KMS-11 (cell line): ENCODE measurements around the gene ITGAX.

Experiments used
- H2AFZ ChIP-seq: fragments of 200-600 bp; sonication (generic); 2 replicates; pipeline ENCODE4 v1.6.1; 2016; ENCODE audit warnings: antibody characterized with exemption, mixed run types, low read depth
- H3K27ac ChIP-seq: fragments of 200-600 bp; sonication (generic); 2 replicates; pipeline ENCODE4 v1.6.1; 2016; ENCODE audit warnings: mild to moderate bottlenecking, mixed run types
- H3K27me3 ChIP-seq: fragments of 200-600 bp; sonication (generic); 2 replicates; pipeline ENCODE4 v1.6.1; 2017; ENCODE audit warnings: mild to moderate bottlenecking, low read depth, mixed run types, moderate library complexity; ENCODE audit not compliant: insufficient read depth
- H3K36me3 ChIP-seq: fragments of 200-600 bp; sonication (generic); 2 replicates; pipeline ENCODE4 v1.6.1; 2017; ENCODE audit warnings: mild to moderate bottlenecking, mixed run types; ENCODE audit not compliant: insufficient read depth
- H3K4me1 ChIP-seq: fragments of 200-600 bp; sonication (generic); 2 replicates; pipeline ENCODE4 v1.6.1; 2016; ENCODE audit warnings: mild to moderate bottlenecking, low read depth, mixed run types; ENCODE audit not compliant: poor library complexity, severe bottlenecking
- H3K4me2 ChIP-seq: fragments of 200-600 bp; sonication (generic); 2 replicates; pipeline ENCODE4 v1.7.0; 2016; ENCODE audit warnings: mild to moderate bottlenecking, mixed run types
- H3K4me3 ChIP-seq: fragments of 200-600 bp; sonication (generic); IDR thresholded peaks from 2 replicates; pipeline ENCODE4 v1.6.1; 2017; ENCODE audit warnings: low read depth, low read length, mixed read lengths; ENCODE audit not compliant: insufficient read depth
- H3K79me2 ChIP-seq: fragments of 200-600 bp; sonication (generic); 2 replicates; pipeline ENCODE4 v1.6.1; 2016; ENCODE audit warnings: low read depth, mixed run types; ENCODE audit not compliant: insufficient read depth
- H3K9ac ChIP-seq: fragments of 200-600 bp; sonication (generic); 2 replicates; pipeline ENCODE4 v1.6.1; 2016; ENCODE audit warnings: mild to moderate bottlenecking, mixed run types
- H4K20me1 ChIP-seq: fragments of 200-600 bp; sonication (generic); 2 replicates; pipeline ENCODE4 v1.6.1; 2016; ENCODE audit warnings: mild to moderate bottlenecking, mixed run types; ENCODE audit not compliant: insufficient read depth
- CTCF ChIP-seq: fragments of 200-600 bp; sonication (generic); conservative IDR thresholded peaks from 2 replicates; pipeline ENCODE4 v1.6.1; 2017; ENCODE audit warnings: low read depth, mild to moderate bottlenecking, antibody characterized with exemption, low read length, moderate library complexity, mixed read lengths

The ITGAX gene

DNA sequence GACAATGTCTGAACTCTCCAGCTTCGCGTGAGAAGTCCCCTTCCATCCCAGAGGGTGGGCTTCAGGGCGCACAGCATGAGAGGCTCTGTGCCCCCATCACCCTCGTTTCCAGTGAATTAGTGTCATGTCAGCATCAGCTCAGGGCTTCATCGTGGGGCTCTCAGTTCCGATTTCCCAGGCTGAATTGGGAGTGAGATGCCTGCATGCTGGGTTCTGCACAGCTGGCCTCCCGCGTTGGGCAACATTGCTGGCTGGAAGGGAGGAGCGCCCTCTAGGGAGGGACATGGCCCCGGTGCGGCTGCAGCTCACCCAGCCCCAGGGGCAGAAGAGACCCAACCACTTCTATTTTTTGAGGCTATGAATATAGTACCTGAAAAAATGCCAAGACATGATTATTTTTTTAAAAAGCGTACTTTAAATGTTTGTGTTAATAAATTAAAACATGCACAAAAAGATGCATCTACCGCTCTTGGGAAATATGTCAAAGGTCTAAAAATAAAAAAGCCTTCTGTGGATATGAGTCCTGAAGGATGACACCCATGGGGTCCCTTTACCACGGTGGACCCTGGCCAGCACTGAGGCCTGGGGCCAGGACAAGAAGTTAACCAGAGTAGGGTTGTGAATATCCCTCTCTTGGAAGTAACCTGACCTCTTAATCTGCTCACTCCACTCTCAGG lies 27.6 kb downstream of the ITGAX start:
- no peak; the same call in 1 of the 2 replicates for TF ChIP-seq CTCF
- Histone ChIP-seq H3K36me3 (no peaks in the 10 kb centered on the region), H3K4me3 (no peak overlapping the region), H2AFZ (no peak overlapping the region), H3K79me2 (no peaks in the 10 kb centered on the region), H3K9ac (no peak overlapping the region), H3K4me1 (no peaks in the 10 kb centered on the region), H3K27ac (no peak overlapping the region), H4K20me1 (no peaks in the 10 kb centered on the region), H3K4me2 (no peak overlapping the region), H3K27me3 (no peaks in the 10 kb centered on the region)

GRCh38 chr16:31385680-31386079 lies 30.7 kb downstream of the ITGAX start:
- Histone ChIP-seq H2AFZ (no peak overlapping the region), H3K4me3 (no peak overlapping the region), H3K79me2 (no peaks in the 10 kb centered on the region), H3K9ac (no peak overlapping the region), H3K27me3 (no peaks in the 10 kb centered on the region), H3K4me2 (no peak overlapping the region), H3K27ac (no peak overlapping the region), H3K36me3 (no peaks in the 10 kb centered on the region), H3K4me1 (no peaks in the 10 kb centered on the region), H4K20me1 (no peaks in the 10 kb centered on the region)
- TF ChIP-seq CTCF: no peak

DNA sequence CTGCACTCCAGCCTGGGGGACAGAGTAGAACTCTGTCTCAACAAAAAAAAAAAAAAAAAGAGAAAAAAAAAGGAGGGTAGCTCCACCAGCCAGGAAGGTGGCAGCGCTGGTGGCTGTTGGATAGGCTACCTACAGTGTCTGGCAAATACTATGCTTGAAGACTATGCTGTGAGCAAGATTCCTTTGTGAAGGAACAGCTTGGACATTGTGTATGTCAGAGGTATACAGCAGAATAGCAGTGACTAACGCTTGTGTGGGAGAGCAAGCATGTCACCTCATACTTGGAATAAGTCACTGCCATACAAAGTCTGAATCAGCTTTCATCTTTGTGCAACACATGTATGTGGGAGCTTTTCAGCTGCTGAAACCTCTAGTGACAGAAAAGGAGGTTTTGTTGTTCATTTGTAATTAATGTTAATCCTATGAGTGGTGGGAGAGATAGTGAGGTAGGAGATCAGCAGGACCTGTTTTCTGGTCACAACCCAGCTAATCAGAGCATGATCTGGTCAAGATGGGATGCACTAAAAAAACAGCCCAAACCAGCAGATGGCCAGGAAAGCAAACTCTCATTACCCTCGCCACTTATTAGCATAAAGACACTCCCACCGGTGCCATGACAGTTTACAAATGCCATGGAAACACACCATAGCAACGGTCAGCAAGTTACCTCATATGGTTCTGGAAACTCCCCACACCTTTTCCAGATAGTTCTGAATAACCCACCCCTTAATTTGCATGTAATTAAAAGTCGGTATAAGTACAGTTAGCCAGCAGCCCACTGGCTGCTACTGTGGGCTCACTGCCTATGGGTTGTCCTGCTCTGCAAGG lies 31.4 kb downstream of the ITGAX start:
- Histone ChIP-seq H3K36me3 (no peaks in the 10 kb centered on the region), H3K4me3 (no peak overlapping the region), H2AFZ (no peak overlapping the region), H3K4me1 (no peaks in the 10 kb centered on the region), H3K9ac (no peak overlapping the region), H3K4me2 (no peak overlapping the region), H3K79me2 (no peaks in the 10 kb centered on the region), H3K27ac (no peak overlapping the region), H3K27me3 (no peaks in the 10 kb centered on the region), H4K20me1 (no peaks in the 10 kb centered on the region)
- no peak for TF ChIP-seq CTCF

DNA sequence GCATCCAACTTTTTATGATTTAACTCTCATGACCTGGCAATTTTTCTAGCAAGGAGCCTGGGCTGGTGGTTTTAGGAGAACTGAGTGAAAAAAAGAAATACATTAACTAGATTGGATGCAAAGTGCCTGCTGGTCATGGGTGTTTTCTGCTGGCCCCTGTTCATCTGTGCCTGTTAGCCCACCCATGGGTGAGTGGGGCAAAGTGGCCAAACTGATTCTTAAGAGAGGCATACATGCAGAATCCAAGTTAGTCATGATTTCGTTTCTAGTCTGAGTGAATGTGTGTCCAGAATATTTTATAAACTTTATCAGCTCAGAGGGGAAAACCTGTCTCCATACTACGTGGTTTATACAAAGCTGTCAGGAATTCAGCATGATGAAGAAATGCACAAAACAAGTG lies 33.6 kb downstream of the ITGAX start:
- no peaks in the 10 kb centered on the region for H4K20me1 ChIP-seq
- no peaks in the 10 kb centered on the region for H3K27me3 ChIP-seq
- no peak for TF ChIP-seq CTCF
- no peak overlapping the region for H2AFZ ChIP-seq
- no peak overlapping the region for H3K27ac ChIP-seq
- H3K79me2 ChIP-seq: no peaks in the 10 kb centered on the region
- H3K9ac ChIP-seq: no peak overlapping the region
- no peaks in the 10 kb centered on the region for H3K4me1 ChIP-seq
- H3K4me2 ChIP-seq: no peak overlapping the region
- H3K4me3 ChIP-seq: no peak overlapping the region
- H3K36me3 ChIP-seq: no peaks in the 10 kb centered on the region
